GM23338 (cell line): ENCODE results near the gene TNFAIP1. TPM values are rescaled to one million over a fixed set of nuclear protein-coding genes. Genes with fewer than 3 reads are reported as not detected.

Source experiments
- ATAC-seq: fragments of 200-7000 bp; cut with Tn5 transposase; 3 replicates; pipeline ENCODE4 v1.9.1; 2020
- DNase-seq: peaks from one replicate; pipeline ENCODE4 v3.0.0-alpha.2; 2015; ENCODE audit warnings: low spot score
- H2AFZ ChIP-seq: fragments of 200-600 bp; sonication (generic); 2 replicates; pipeline ENCODE4 v1.8.0; 2016; ENCODE audit warnings: antibody characterized with exemption, mild to moderate bottlenecking, moderate library complexity
- H3F3A ChIP-seq: fragments of 200-600 bp; sonication (generic); replicated peaks from 2 replicates; pipeline ENCODE4 v1.8.0; 2017; ENCODE audit warnings: antibody characterized with exemption, mixed run types, low read depth
- H3K27ac ChIP-seq: fragments of 200-600 bp; sonication (generic); 2 replicates; pipeline ENCODE4 v1.6.1; 2016; ENCODE audit warnings: low read depth
- H3K27me3 ChIP-seq: fragments of 200-600 bp; sonication (generic); 2 replicates; pipeline ENCODE4 v1.8.0; 2016; ENCODE audit warnings: mild to moderate bottlenecking, mixed run types, moderate library complexity; ENCODE audit not compliant: insufficient read depth
- H3K36me3 ChIP-seq: fragments of 200-600 bp; sonication (generic); 2 replicates; pipeline ENCODE4 v1.8.0; 2016; ENCODE audit warnings: mild to moderate bottlenecking; ENCODE audit not compliant: insufficient read depth
- H3K4me1 ChIP-seq: fragments of 200-600 bp; sonication (generic); 2 replicates; pipeline ENCODE4 v1.8.0; 2016; ENCODE audit warnings: mild to moderate bottlenecking, moderate library complexity; ENCODE audit not compliant: insufficient read depth
- H3K4me2 ChIP-seq: fragments of 200-600 bp; sonication (generic); 2 replicates; pipeline ENCODE4 v1.7.1; 2017; ENCODE audit warnings: mixed run types
- H3K4me3 ChIP-seq: fragments of 200-600 bp; sonication (generic); 2 replicates; pipeline ENCODE4 v1.6.1; 2016; ENCODE audit warnings: mixed run types
- H3K79me2 ChIP-seq: fragments of 200-600 bp; sonication (generic); replicated peaks from 2 replicates; pipeline ENCODE4 v1.8.0; 2017; ENCODE audit warnings: mild to moderate bottlenecking; ENCODE audit not compliant: insufficient read depth
- H3K9me2 ChIP-seq: fragments of 200-600 bp; sonication (generic); 2 replicates; pipeline ENCODE4 v1.8.0; 2017; ENCODE audit not compliant: insufficient read depth
- H4K20me1 ChIP-seq: fragments of 200-600 bp; sonication (generic); replicated peaks from 2 replicates; pipeline ENCODE4 v1.8.0; 2017; ENCODE audit warnings: mild to moderate bottlenecking; ENCODE audit not compliant: insufficient read depth
- H3K27ac Mint-ChIP-seq: 2 replicates; pipeline ENCODE4 v1.8.0; 2020; ENCODE audit warnings: inconsistent platforms, mild to moderate bottlenecking, moderate library complexity, mixed read lengths
- H3K27me3 Mint-ChIP-seq: 3 replicates; pipeline ENCODE4 v1.8.0; 2022; ENCODE audit warnings: low read depth, mild to moderate bottlenecking, moderate library complexity, mixed read lengths, inconsistent platforms; ENCODE audit not compliant: insufficient read depth, poor library complexity
- H3K36me3 Mint-ChIP-seq: 3 replicates; pipeline ENCODE4 v1.8.0; 2021; ENCODE audit warnings: low read depth, mild to moderate bottlenecking, inconsistent platforms, moderate library complexity, mixed read lengths
- H3K4me1 Mint-ChIP-seq: 3 replicates; pipeline ENCODE4 v1.8.0; 2020; ENCODE audit warnings: mild to moderate bottlenecking, inconsistent platforms, mixed read lengths
- H3K4me3 Mint-ChIP-seq: 3 replicates; pipeline ENCODE4 v1.8.0; 2021; ENCODE audit warnings: moderate library complexity, mild to moderate bottlenecking, inconsistent platforms, mixed read lengths
- H3K9me3 Mint-ChIP-seq: 3 replicates; pipeline ENCODE4 v1.8.0; 2020; ENCODE audit warnings: moderate library complexity, mild to moderate bottlenecking, inconsistent platforms, mixed read lengths
- CREB1 ChIP-seq: fragments of 250-450 bp; sonication (Bioruptor Pico); IDR thresholded peaks from 2 replicates; pipeline ENCODE4 v1.5.0; 2020; ENCODE audit warnings: low read depth, mild to moderate bottlenecking, moderate library complexity
- EZH2 ChIP-seq: fragments of 200-600 bp; sonication (generic); IDR thresholded peaks from one replicate; pipeline ENCODE4 v1.8.0; 2017; ENCODE audit warnings: antibody characterized with exemption, mild to moderate bottlenecking, low read depth; ENCODE audit not compliant: unreplicated experiment
- JUNB ChIP-seq: IDR thresholded peaks from one replicate; pipeline ENCODE4 v1.6.1; 2016; ENCODE audit warnings: antibody characterized with exemption; ENCODE audit not compliant: unreplicated experiment
- STAT1 ChIP-seq: IDR thresholded peaks from one replicate; pipeline ENCODE4 v1.6.1; 2016; ENCODE audit warnings: antibody characterized with exemption; ENCODE audit not compliant: unreplicated experiment
- ZNF114 ChIP-seq: fragments of 250-450 bp; sonication (Bioruptor Pico); IDR thresholded peaks from 2 replicates; pipeline ENCODE4 v1.5.0; 2020; ENCODE audit warnings: mild to moderate bottlenecking, moderate library complexity
- polyA plus RNA-seq: library from polyadenylated mRNA; unstranded; fragments of >200 nt; fragmentation: Nextera tagmentation; extraction: Ambion mirVana; gene quantifications from 2 replicates; pipeline ENCODE4 v1.2.1, GENCODE V29; 2016
- total RNA-seq: library from RNA; depleted of rRNA; stranded (reverse); fragments of >200 nt; shearing (Covaris generic); gene quantifications from 2 replicates; pipeline ENCODE4 v1.2.3, GENCODE V29; 2014
- TF ChIP-seq, protein P1 (sequence below): IDR thresholded peaks from one replicate; pipeline ENCODE4 v1.6.1; 2018; ENCODE audit warnings: antibody characterized with exemption; ENCODE audit not compliant: unreplicated experiment

Gene TNFAIP1
- total and polyA plus RNA-seq, 2 experiments from 2014 or later: 6.3 to 13.1 TPM

GRCh38 chr17:28390984-28391383 is 55.4 kb downstream of the TNFAIP1 start:
- Mint-ChIP-seq H3K9me3 (no peaks in the 10 kb centered on the region), H3K4me1 (0 out of 3 replicates have a peak, but pooled peaks cover 3% of the 10 kb centered on the region), H3K27me3 (peaks cover 4% of the 10 kb centered on the region), H3K4me3 (no peak overlapping the region), H3K27ac (no peak overlapping the region; the same call in 1 of the 2 replicates), H3K36me3 (peaks cover 13% of the 10 kb centered on the region)
- Histone ChIP-seq H3K79me2 (no peaks in the 10 kb centered on the region), H2AFZ (no peak overlapping the region), H3K27me3 (peaks cover 6% of the 10 kb centered on the region), H3F3A (no peaks in the 10 kb centered on the region), H4K20me1 (no peaks in the 10 kb centered on the region; the same call in 1 of the 2 replicates), H3K4me1 (no peaks in the 10 kb centered on the region), H3K36me3 (no peaks in the 10 kb centered on the region), H3K27ac (no peak overlapping the region), H3K4me2 (no peak overlapping the region), H3K4me3 (no peak overlapping the region), H3K9me2 (no peaks in the 10 kb centered on the region)
- ATAC-seq (no peak), DNase-seq (no peak)
- TF ChIP-seq ZNF114: no peak
- no peak for TF ChIP-seq STAT1
- no peak for TF ChIP-seq CREB1 (CRISPR knock-in tag)
- TF ChIP-seq, protein P1, sequence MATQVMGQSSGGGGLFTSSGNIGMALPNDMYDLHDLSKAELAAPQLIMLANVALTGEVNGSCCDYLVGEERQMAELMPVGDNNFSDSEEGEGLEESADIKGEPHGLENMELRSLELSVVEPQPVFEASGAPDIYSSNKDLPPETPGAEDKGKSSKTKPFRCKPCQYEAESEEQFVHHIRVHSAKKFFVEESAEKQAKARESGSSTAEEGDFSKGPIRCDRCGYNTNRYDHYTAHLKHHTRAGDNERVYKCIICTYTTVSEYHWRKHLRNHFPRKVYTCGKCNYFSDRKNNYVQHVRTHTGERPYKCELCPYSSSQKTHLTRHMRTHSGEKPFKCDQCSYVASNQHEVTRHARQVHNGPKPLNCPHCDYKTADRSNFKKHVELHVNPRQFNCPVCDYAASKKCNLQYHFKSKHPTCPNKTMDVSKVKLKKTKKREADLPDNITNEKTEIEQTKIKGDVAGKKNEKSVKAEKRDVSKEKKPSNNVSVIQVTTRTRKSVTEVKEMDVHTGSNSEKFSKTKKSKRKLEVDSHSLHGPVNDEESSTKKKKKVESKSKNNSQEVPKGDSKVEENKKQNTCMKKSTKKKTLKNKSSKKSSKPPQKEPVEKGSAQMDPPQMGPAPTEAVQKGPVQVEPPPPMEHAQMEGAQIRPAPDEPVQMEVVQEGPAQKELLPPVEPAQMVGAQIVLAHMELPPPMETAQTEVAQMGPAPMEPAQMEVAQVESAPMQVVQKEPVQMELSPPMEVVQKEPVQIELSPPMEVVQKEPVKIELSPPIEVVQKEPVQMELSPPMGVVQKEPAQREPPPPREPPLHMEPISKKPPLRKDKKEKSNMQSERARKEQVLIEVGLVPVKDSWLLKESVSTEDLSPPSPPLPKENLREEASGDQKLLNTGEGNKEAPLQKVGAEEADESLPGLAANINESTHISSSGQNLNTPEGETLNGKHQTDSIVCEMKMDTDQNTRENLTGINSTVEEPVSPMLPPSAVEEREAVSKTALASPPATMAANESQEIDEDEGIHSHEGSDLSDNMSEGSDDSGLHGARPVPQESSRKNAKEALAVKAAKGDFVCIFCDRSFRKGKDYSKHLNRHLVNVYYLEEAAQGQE: no peak

DNA sequence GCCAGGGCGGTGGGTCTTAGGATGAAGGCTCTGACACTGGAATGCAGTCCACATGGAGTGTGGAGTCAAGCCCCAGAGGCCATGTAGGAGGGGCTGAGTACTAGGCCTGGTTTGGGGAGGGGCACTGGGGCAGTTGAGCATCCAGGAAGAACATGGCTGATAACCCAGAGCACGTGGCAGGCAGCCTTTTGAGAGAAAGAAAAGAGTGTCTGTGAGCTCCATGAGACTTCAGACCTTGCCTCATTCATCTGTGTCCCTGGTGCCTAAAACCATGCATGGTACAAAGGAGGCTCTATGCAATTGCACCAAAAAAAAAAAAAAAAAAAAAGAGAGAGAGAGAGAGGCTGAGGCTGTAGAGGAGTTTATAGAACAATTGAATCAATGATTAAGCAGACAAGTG is 55.8 kb downstream of the TNFAIP1 start:
- H3K9me2 ChIP-seq: no peaks in the 10 kb centered on the region
- no peak overlapping the region for H3K27ac ChIP-seq
- H4K20me1 ChIP-seq: no peaks in the 10 kb centered on the region; the same call in 1 of the 2 replicates
- H3K4me2 ChIP-seq: no peak overlapping the region
- DNase-seq: no peak
- no peaks in the 10 kb centered on the region for H3F3A ChIP-seq
- H2AFZ ChIP-seq: no peak overlapping the region
- H3K4me3 ChIP-seq: no peak overlapping the region
- H3K36me3 ChIP-seq: no peaks in the 10 kb centered on the region
- H3K9me3 Mint-ChIP-seq: no peaks in the 10 kb centered on the region
- no peaks in the 10 kb centered on the region for H3K4me1 ChIP-seq
- H3K79me2 ChIP-seq: no peaks in the 10 kb centered on the region
- peaks cover 13% of the 10 kb centered on the region for H3K36me3 Mint-ChIP-seq
- peaks cover 2% of the 10 kb centered on the region for H3K27me3 ChIP-seq
- TF ChIP-seq JUNB (no peak), EZH2 (no peak)
- TF ChIP-seq, protein P1: no peak
- H3K4me1 Mint-ChIP-seq: 0 out of 3 replicates have a peak, but pooled peaks cover 4% of the 10 kb centered on the region
- H3K4me3 Mint-ChIP-seq: no peak overlapping the region
- peaks cover 1% of the 10 kb centered on the region for H3K27me3 Mint-ChIP-seq
- H3K27ac Mint-ChIP-seq: no peak overlapping the region; the same call in 1 of the 2 replicates
- ATAC-seq: no peak
